ENCODE measurements around the gene STXBP5. TPM values are rescaled to one million over a fixed set of nuclear protein-coding genes. Genes with fewer than 3 reads are reported as not detected.

STXBP5 gene
- total and polyA plus RNA-seq, 9 of the 15 experiments (the other 6 are each of a cell fraction or from before 2014, with no cell fraction given) = 23.3 to 172 (median 71.5) TPM

DNA sequence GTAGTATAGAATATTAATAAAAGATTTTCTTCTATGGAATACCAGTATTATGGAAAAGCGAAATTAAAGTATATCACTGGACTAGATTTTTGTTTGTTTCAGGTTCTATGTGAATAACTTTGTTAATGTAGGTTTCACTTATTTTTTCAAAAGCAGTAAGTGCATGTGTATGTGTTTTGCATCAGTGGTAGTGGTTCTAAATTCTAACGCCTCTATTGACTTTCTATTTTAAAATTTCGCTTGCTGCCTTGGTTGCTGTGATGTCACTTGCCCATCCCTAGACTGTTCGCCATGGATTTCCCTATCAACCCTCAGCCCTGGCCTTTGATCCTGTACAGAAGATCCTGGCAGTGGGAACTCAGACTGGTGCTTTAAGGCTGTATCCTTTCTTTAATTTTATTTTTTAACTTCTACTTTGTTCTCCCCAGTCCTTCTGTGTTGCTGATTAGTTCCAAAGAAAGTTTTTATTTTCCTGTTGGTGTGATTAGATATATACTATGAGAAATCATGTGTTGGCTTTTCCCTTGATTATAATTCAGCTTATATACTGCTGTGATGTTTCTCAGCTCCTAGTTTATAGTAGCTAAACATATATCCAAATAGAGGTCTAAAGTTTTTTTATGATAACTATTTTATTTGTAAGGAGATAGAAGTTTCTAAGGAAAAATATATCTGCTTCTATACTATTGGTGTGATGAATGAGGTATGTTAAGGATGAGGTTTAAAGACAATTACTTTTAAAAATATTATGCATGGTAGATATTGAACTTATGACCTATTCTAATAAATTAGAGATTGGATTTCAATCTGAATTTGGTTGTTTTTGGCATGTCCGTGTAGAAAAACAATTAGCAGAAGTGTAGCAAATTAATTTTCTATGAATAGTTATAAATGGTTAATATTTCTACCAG lies 1.7 kb downstream of the STXBP5 start (continued):
- no peak for TF ChIP-seq TSHZ1 (CRISPR knock-in tag; IDR thresholded peaks at IDR 0.05)
- no peak for TF ChIP-seq EGR1 (conservative IDR thresholded peaks at IDR 0.05)
- TF ChIP-seq HDAC2 (IDR thresholded peaks at IDR 0.05) = 0 out of 2 replicates have a peak, but pooled peaks have one; percentile 25
- no peak; the same call in 1 of the 2 replicates for TF ChIP-seq SMARCE1 (IDR thresholded peaks at IDR 0.05)
- no peak for TF ChIP-seq RBBP5 (IDR thresholded peaks at IDR 0.05; ENCODE audit: borderline replicate concordance, insufficient read depth, low read length, poor library complexity, severe bottlenecking)
- TF ChIP-seq C11orf30 (IDR thresholded peaks at IDR 0.05; ENCODE audit: low read depth) = no peak
- TF ChIP-seq, protein P1, sequence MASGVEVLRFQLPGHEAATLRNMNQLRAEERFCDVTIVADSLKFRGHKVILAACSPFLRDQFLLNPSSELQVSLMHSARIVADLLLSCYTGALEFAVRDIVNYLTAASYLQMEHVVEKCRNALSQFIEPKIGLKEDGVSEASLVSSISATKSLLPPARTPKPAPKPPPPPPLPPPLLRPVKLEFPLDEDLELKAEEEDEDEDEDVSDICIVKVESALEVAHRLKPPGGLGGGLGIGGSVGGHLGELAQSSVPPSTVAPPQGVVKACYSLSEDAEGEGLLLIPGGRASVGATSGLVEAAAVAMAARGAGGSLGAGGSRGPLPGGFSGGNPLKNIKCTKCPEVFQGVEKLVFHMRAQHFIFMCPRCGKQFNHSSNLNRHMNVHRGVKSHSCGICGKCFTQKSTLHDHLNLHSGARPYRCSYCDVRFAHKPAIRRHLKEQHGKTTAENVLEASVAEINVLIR (CRISPR knock-in tag; IDR thresholded peaks at IDR 0.05) = no peak
- TF ChIP-seq ILK (tag; IDR thresholded peaks at IDR 0.05; ENCODE audit: borderline replicate concordance, low read depth) = no peak
- peak; percentile 88 to 96 for TF ChIP-seq AFF1 (IDR thresholded peaks at IDR 0.05; ENCODE audit: low read depth in 1 of 2, partially characterized antibody in 2 of 2)
- no peak for TF ChIP-seq BRD9 (IDR thresholded peaks at IDR 0.05; ENCODE audit: low read depth, partially characterized antibody)
- no peak for TF ChIP-seq TFE3 (CRISPR knock-in tag; IDR thresholded peaks at IDR 0.05)
- TF ChIP-seq KDM4B (IDR thresholded peaks at IDR 0.05; ENCODE audit: borderline replicate concordance in 2 of 2, low read depth in 1 of 2) = no peak
- no peak for TF ChIP-seq ZNF395 (CRISPR knock-in tag; IDR thresholded peaks at IDR 0.05)

All from K562 (cell line).